ENCODE data around the gene SPINT2.

SPINT2 gene

DNA sequence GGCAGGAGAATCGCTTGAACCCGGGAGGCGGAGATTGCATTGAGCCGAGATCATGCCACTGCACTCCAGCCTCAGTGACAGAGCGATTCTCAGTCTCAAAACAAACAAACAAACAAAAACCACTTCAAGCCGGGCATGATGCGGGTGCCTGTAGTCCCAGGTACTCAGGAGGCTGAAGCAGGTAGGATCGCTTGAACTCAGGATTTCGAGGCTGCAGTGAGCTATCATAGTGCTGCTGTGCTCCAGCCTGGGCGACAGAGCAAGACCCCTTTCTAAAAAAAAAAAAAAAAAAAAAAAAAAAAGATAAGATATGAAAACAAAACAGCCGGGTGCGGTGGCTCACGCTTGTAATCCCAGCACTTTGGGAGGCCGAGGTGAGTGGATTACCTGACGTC is 21.1 kb upstream of the SPINT2 start:
- Histone ChIP-seq H4K91ac (ENCODE audit: low read depth, low read length, poor library complexity) (no peak overlapping the region), H3K9me3 (replicated peaks in 1 of 2; ENCODE audit: control insufficient read depth in 2 of 2, insufficient read depth in 1 of 2, low read depth in 1 of 2, low read length in 2 of 2) (no peaks in the 10 kb centered on the region), H3K27ac (replicated peaks; ENCODE audit: low read length) (no peak overlapping the region), H2AFZ (ENCODE audit: low read length) (peak overlapping the region; percentile 84), H4K8ac (ENCODE audit: low read depth, low read length) (no peak overlapping the region), H2AK5ac (ENCODE audit: low read depth, low read length) (no peak overlapping the region), H3K4me2 (ENCODE audit: insufficient read depth, low read length, poor library complexity, severe bottlenecking) (no peak overlapping the region), H3K9ac (ENCODE audit: low read depth, low read length, poor library complexity) (no peak overlapping the region), H3K36me3 (replicated peaks in 1 of 2; ENCODE audit: control insufficient read depth in 2 of 2, insufficient read depth in 2 of 2, low read length in 2 of 2) (no peaks in the 10 kb centered on the region), H2BK12ac (ENCODE audit: low read length) (no peak overlapping the region), H3K4ac (ENCODE audit: low read length) (no peak overlapping the region), H3K4me1 (ENCODE audit: control insufficient read depth in 2 of 2, insufficient read depth in 1 of 2, low read depth in 1 of 2, low read length in 2 of 2) (peaks cover 0 to 4% of the 10 kb centered on the region in 2 donors), H3K79me1 (ENCODE audit: low read depth, low read length) (no peaks in the 10 kb centered on the region), H3K4me3 (ENCODE audit: low read length in 2 of 2) (no peak overlapping the region), H2BK120ac (ENCODE audit: low read depth, low read length) (no peak overlapping the region), H3K27me3 (ENCODE audit: control insufficient read depth in 3 of 3, insufficient read depth in 3 of 3, low read depth in 1 of 3, low read length in 3 of 3) (peaks cover 0 to 4% (median 0%) of the 10 kb centered on the region in 3 experiments), H2BK5ac (ENCODE audit: low read length) (no peak overlapping the region), H3K23ac (ENCODE audit: low read depth, low read length, poor library complexity) (no peak overlapping the region), H3K14ac (ENCODE audit: low read length) (no peak overlapping the region), H2BK15ac (ENCODE audit: low read length) (no peak overlapping the region), H3K18ac (ENCODE audit: low read length) (no peak overlapping the region)
- DNase-seq (ENCODE audit: low spot score), result no peak
- no CpG with 5 or more reads among the region's 15 CpGs for WGBS, 2 donors (ENCODE audit: extremely low coverage in 2 of 2, insufficient read length in 2 of 2, insufficient replicate concordance in 1 of 2)

DNA sequence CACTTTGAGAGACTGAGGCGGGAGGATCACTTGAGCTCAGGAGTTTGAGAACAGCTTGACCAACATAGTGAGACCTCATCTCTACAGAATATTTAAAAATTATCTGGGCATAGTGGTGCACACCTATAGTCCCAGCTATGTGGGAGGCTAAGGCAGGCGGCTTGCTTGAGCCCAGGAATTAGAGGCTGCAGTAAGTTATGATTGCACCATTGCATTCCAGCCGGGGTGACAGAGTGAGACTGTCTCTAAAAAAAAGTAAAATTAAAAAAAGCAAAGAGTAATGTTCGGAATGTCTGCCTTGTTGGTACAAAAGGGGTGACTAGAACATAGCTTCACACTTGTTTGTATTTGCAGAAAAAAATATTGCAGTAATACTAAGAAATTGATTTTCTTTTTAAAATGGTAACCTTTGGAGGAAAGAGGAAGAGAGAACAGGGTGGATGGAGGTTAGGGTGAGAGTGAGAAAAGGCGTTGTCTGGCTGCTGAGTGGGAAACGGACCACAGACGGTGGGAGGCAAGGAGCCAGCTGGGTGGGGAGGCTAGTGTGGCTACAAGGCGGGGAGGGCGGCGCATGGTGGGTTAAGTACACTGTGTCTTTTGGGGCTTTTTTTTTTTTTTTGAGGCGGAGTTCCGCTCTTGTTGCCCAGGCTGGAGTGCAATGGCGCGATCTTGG is 18.4 kb upstream of the SPINT2 start:
- H2AK5ac ChIP-seq (ENCODE audit: low read depth, low read length), result no peak overlapping the region
- no peak overlapping the region for H3K27ac ChIP-seq (replicated peaks; ENCODE audit: low read length)
- no peak overlapping the region for H2BK12ac ChIP-seq (ENCODE audit: low read length)
- H3K27me3 ChIP-seq (ENCODE audit: control insufficient read depth in 3 of 3, insufficient read depth in 3 of 3, low read depth in 1 of 3, low read length in 3 of 3), result peaks cover 0 to 4% (median 0%) of the 10 kb centered on the region in 3 experiments
- peaks cover 4 to 5% of the 10 kb centered on the region in 2 donors for H3K4me1 ChIP-seq (ENCODE audit: control insufficient read depth in 2 of 2, insufficient read depth in 1 of 2, low read depth in 1 of 2, low read length in 2 of 2)
- H3K4me2 ChIP-seq (ENCODE audit: insufficient read depth, low read length, poor library complexity, severe bottlenecking), result no peak overlapping the region
- H4K91ac ChIP-seq (ENCODE audit: low read depth, low read length, poor library complexity), result no peak overlapping the region
- no peak overlapping the region for H3K14ac ChIP-seq (ENCODE audit: low read length)
- H4K8ac ChIP-seq (ENCODE audit: low read depth, low read length), result no peak overlapping the region
- no peak overlapping the region for H2BK15ac ChIP-seq (ENCODE audit: low read length)
- no peak overlapping the region for H2BK5ac ChIP-seq (ENCODE audit: low read length)
- no peak overlapping the region for H3K4ac ChIP-seq (ENCODE audit: low read length)
- H3K9ac ChIP-seq (ENCODE audit: low read depth, low read length, poor library complexity), result no peak overlapping the region
- H2BK120ac ChIP-seq (ENCODE audit: low read depth, low read length), result no peak overlapping the region
- no peak overlapping the region for H2AFZ ChIP-seq (ENCODE audit: low read length)
- no peak overlapping the region for H3K4me3 ChIP-seq (ENCODE audit: low read length in 2 of 2)
- H3K36me3 ChIP-seq (replicated peaks in 1 of 2; ENCODE audit: control insufficient read depth in 2 of 2, insufficient read depth in 2 of 2, low read length in 2 of 2), result no peaks in the 10 kb centered on the region
- no peak overlapping the region for H3K23ac ChIP-seq (ENCODE audit: low read depth, low read length, poor library complexity)
- no peak for DNase-seq (ENCODE audit: low spot score)
- H3K18ac ChIP-seq (ENCODE audit: low read length), result no peak overlapping the region
- no CpG with 5 or more reads among the region's 14 CpGs for WGBS, 2 donors (ENCODE audit: extremely low coverage in 2 of 2, insufficient read length in 2 of 2, insufficient replicate concordance in 1 of 2)
- no peaks in the 10 kb centered on the region for H3K79me1 ChIP-seq (ENCODE audit: low read depth, low read length)
- H3K9me3 ChIP-seq (replicated peaks in 1 of 2; ENCODE audit: control insufficient read depth in 2 of 2, insufficient read depth in 1 of 2, low read depth in 1 of 2, low read length in 2 of 2), result no peaks in the 10 kb centered on the region

DNA sequence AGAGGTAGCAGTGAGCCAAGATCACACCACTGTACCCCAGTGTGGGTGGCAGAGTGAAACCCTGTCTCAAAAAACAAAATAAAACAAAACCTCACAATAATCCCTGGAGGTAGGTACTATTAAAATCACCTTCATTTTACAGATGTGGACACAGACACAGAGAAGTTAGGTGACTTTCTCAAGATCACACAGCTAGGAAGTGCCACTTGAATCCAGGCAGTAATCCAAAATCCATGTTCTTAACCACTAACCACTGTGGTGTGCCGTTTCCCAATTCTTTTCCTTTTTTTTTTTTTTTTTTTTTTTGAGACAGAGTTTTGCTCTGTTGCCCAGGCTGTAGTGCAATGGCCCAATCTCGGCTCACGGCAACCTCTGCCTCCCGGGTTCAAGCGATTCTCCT is 17.2 kb upstream of the SPINT2 start:
- no peak overlapping the region for H3K14ac ChIP-seq (ENCODE audit: low read length)

DNA sequence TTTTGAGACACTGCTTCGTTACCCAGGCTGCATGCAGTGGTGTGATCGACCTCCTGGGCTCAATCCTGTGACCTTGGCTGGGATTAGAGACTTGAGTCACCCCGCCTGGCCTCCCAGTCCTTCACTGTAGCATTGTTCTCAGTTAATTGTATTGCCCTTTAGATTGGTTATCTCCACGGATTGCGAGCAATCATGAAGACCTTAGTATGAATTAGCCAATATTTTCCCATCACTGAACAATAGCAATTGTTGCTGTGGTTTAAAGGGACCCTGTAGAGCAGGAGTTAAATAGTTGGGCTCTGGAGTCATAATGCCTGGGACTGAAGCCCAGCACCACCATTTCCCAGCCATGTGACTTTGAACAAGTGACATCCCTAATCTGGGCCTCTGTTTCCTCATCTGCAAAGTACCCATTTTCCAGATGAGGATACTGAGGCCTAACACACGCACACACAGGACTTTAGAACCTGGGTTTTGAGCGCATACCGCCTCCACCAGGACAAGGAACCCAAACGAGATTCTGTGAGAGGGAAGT is 16.6 kb upstream of the SPINT2 start:
- peaks cover 0 to 4% (median 0%) of the 10 kb centered on the region in 3 experiments for H3K27me3 ChIP-seq (ENCODE audit: control insufficient read depth in 3 of 3, insufficient read depth in 3 of 3, low read depth in 1 of 3, low read length in 3 of 3)
- no peak overlapping the region for H2BK15ac ChIP-seq (ENCODE audit: low read length)
- H3K14ac ChIP-seq (ENCODE audit: low read length), result no peak overlapping the region
- H2BK120ac ChIP-seq (ENCODE audit: low read depth, low read length), result no peak overlapping the region
- H3K4me1 ChIP-seq (ENCODE audit: control insufficient read depth in 2 of 2, insufficient read depth in 1 of 2, low read depth in 1 of 2, low read length in 2 of 2), result peaks cover 18 to 22% of the 10 kb centered on the region in 2 donors
- no peaks in the 10 kb centered on the region for H3K79me1 ChIP-seq (ENCODE audit: low read depth, low read length)
- H3K27ac ChIP-seq (replicated peaks; ENCODE audit: low read length), result no peak overlapping the region
- no peak overlapping the region for H3K23ac ChIP-seq (ENCODE audit: low read depth, low read length, poor library complexity)
- WGBS, 2 donors (ENCODE audit: extremely low coverage in 2 of 2, insufficient read length in 2 of 2, insufficient replicate concordance in 1 of 2), result no CpG with 5 or more reads among the region's 9 CpGs
- H4K8ac ChIP-seq (ENCODE audit: low read depth, low read length), result no peak overlapping the region
- no peaks in the 10 kb centered on the region for H3K9me3 ChIP-seq (replicated peaks in 1 of 2; ENCODE audit: control insufficient read depth in 2 of 2, insufficient read depth in 1 of 2, low read depth in 1 of 2, low read length in 2 of 2)
- DNase-seq (ENCODE audit: low spot score), result no peak
- H3K4me3 ChIP-seq (ENCODE audit: low read length in 2 of 2), result no peak overlapping the region
- H3K9ac ChIP-seq (ENCODE audit: low read depth, low read length, poor library complexity), result no peak overlapping the region
- no peak overlapping the region for H2AFZ ChIP-seq (ENCODE audit: low read length)
- no peak overlapping the region for H2BK5ac ChIP-seq (ENCODE audit: low read length)
- H4K91ac ChIP-seq (ENCODE audit: low read depth, low read length, poor library complexity), result no peak overlapping the region
- no peak overlapping the region for H2AK5ac ChIP-seq (ENCODE audit: low read depth, low read length)
- H3K4ac ChIP-seq (ENCODE audit: low read length), result no peak overlapping the region
- H3K36me3 ChIP-seq (replicated peaks in 1 of 2; ENCODE audit: control insufficient read depth in 2 of 2, insufficient read depth in 2 of 2, low read length in 2 of 2), result no peaks in the 10 kb centered on the region
- H2BK12ac ChIP-seq (ENCODE audit: low read length), result no peak overlapping the region
- H3K4me2 ChIP-seq (ENCODE audit: insufficient read depth, low read length, poor library complexity, severe bottlenecking), result no peak overlapping the region
- no peak overlapping the region for H3K18ac ChIP-seq (ENCODE audit: low read length)

More for the DNA sequence above, 17.2 kb upstream of the SPINT2 start:
- Histone ChIP-seq H2AK5ac (ENCODE audit: low read depth, low read length) (no peak overlapping the region), H3K27me3 (ENCODE audit: control insufficient read depth in 3 of 3, insufficient read depth in 3 of 3, low read depth in 1 of 3, low read length in 3 of 3) (peaks cover 0 to 4% (median 0%) of the 10 kb centered on the region in 3 experiments), H2BK15ac (ENCODE audit: low read length) (no peak overlapping the region), H2BK5ac (ENCODE audit: low read length) (no peak overlapping the region), H2AFZ (ENCODE audit: low read length) (no peak overlapping the region), H3K79me1 (ENCODE audit: low read depth, low read length) (no peaks in the 10 kb centered on the region), H3K4me1 (ENCODE audit: control insufficient read depth in 2 of 2, insufficient read depth in 1 of 2, low read depth in 1 of 2, low read length in 2 of 2) (peaks cover 12 to 15% of the 10 kb centered on the region in 2 donors), H3K9ac (ENCODE audit: low read depth, low read length, poor library complexity) (no peak overlapping the region), H4K91ac (ENCODE audit: low read depth, low read length, poor library complexity) (no peak overlapping the region), H2BK12ac (ENCODE audit: low read length) (no peak overlapping the region), H2BK120ac (ENCODE audit: low read depth, low read length) (no peak overlapping the region), H3K4me2 (ENCODE audit: insufficient read depth, low read length, poor library complexity, severe bottlenecking) (no peak overlapping the region), H3K4ac (ENCODE audit: low read length) (no peak overlapping the region), H3K4me3 (ENCODE audit: low read length in 2 of 2) (no peak overlapping the region), H3K9me3 (replicated peaks in 1 of 2; ENCODE audit: control insufficient read depth in 2 of 2, insufficient read depth in 1 of 2, low read depth in 1 of 2, low read length in 2 of 2) (no peaks in the 10 kb centered on the region), H3K18ac (ENCODE audit: low read length) (no peak overlapping the region), H3K27ac (replicated peaks; ENCODE audit: low read length) (no peak overlapping the region), H4K8ac (ENCODE audit: low read depth, low read length) (no peak overlapping the region), H3K36me3 (replicated peaks in 1 of 2; ENCODE audit: control insufficient read depth in 2 of 2, insufficient read depth in 2 of 2, low read length in 2 of 2) (no peaks in the 10 kb centered on the region), H3K23ac (ENCODE audit: low read depth, low read length, poor library complexity) (no peak overlapping the region)
- DNase-seq (ENCODE audit: low spot score), result no peak
- no CpG with 5 or more reads among the region's 5 CpGs for WGBS, 2 donors (ENCODE audit: extremely low coverage in 2 of 2, insufficient read length in 2 of 2, insufficient replicate concordance in 1 of 2)

Data from neuronal stem cell (in vitro differentiated cells).